Measurements from ENCODE around the gene BRI3.

Gene BRI3, protein sequence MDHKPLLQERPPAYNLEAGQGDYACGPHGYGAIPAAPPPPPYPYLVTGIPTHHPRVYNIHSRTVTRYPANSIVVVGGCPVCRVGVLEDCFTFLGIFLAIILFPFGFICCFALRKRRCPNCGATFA

DNA sequence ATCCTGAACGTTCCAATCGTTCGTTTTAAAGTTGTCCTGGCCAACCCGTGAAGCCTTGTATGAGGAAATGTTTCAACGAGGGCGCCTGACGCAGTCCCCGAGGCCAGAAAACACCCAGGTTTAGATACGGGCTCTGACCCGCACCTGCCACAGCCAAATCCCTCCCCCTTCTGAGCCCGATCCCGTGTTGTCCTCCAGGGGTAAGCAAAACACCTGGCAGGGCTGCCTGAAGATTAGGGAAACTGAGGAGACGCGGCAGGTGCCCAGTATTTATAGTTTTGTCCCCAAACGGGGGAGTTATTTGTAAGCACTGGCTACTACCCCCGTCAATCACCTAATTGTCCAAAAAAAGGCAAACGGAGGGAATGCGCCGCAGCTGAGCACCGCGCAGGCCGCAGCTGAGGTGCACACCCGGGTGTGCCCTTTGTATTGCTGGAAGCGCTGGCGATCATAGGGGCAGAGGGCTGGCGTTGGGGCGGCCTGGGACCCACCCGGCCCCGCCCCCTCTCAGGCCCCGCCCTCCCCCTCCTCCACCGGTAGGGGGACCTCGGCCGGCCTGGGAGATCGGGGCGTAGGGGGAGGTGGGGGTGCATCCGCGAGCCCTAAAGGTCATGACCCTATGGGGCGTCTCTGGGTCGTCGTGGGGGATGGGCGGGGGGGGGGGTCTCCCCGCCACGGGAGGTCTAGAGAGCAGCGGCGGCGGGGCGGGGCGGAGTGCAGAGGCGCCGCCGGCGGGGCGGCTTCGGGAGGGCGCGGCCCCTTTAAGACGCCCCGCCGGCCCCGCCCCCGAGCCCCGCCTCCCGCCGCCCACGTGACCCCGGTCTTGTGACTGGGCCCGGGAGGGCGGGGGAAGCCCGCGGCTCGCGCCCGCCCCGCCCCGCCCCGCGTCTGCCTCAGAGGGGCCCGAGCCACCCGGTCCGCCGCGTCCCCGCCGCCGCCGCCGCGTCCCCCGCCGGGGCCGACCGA lies at the start of gene BRI3:
Gene BRI3, plus strand, starts transcription at position 896 of the 966 bp plus-strand sequence. CDS start 110 bp downstream, outside the sequence.
- peak within 1 kb of the TSS; percentile 89 for H3K4me3 ChIP-seq (ENCODE audit: low read depth, low read length)
- TF ChIP-seq CTCF (IDR thresholded peaks at IDR 0.05; ENCODE audit: low read depth, low read length), result no peak

GRCh38 chr7:98232263-98232585 lies 49.3 kb upstream of the BRI3 start:
- TF ChIP-seq CTCF (IDR thresholded peaks at IDR 0.05; ENCODE audit: low read depth, low read length), result no peak
- no peak overlapping the region for H3K4me3 ChIP-seq (ENCODE audit: low read depth, low read length)

- H3K4me3 ChIP-seq (ENCODE audit: low read depth, low read length), result no peak overlapping the region
- no peak for TF ChIP-seq CTCF (IDR thresholded peaks at IDR 0.05; ENCODE audit: low read depth, low read length)
Observed at GRCh38 chr7:98232799-98233198, 48.7 kb upstream of the BRI3 start.

GRCh38 chr7:98233219-98234070 lies 48.0 kb upstream of the BRI3 start:
- H3K4me3 ChIP-seq (ENCODE audit: low read depth, low read length), result no peak overlapping the region
- TF ChIP-seq CTCF (IDR thresholded peaks at IDR 0.05; ENCODE audit: low read depth, low read length), result no peak

DNA sequence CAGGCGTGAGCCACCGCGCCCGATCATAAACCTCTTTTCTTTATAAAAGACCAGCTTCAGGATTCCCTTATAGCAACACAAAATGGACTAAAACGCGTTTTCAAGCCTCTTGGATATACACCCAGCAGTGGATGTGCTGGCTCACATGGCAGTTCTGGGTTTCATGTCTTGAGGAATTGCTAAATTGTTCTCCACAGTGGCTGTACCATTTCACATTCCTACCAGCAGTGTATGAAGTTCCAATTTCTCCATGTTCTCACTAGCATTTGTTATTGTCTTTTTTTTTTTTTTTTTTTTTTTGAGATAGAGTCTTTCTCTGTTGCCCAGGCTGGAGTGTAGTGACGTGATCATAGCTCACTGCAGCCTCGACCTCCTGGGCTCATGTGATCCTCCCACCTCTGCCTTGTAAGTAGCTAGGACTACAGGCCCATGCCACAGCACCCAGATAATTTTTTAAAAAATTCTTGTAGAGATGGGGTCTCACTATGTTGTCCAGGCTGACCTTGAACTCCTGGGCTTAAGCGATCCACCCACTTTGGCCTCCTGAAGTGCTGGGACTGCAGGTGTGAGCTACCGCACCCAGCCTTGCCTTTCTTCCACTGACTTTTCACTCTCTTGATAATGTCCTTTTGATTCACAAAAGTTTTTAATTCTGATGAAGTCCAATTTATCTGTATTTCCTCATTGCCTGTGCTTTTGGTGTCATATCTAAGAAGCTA lies 46.9 kb upstream of the BRI3 start:
- no peak for TF ChIP-seq CTCF (IDR thresholded peaks at IDR 0.05; ENCODE audit: low read depth, low read length)
- no peak overlapping the region for H3K4me3 ChIP-seq (ENCODE audit: low read depth, low read length)

DNA sequence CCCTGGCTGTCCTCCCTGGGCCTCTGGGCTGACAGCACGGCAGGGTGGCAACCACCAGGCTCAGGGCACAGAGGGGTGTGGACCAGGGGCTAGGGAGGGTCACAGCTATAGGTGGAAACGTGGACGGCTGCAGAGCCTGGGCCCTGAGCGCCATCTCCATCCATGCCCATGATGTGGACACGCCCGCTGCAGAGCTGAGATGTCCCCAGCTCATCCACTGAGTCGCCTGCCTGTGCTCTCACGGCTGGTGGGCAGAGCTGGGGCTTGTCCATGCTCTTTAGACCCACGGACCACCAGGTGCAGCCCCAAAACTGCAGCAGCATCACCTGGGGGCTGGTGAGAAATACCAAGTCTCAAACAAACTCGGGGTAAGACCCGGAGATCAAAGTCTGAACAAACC lies 45.6 kb upstream of the BRI3 start:
- no peak overlapping the region for H3K4me3 ChIP-seq (ENCODE audit: low read depth, low read length)
- no peak for TF ChIP-seq CTCF (IDR thresholded peaks at IDR 0.05; ENCODE audit: low read depth, low read length)
